Stimulated activated CD4-positive, alpha-beta T cell treated with anti-CD3 and anti-CD28 coated beads, TNF-alpha, amount 100 ng/mL, for 24 hours (primary cell): ENCODE measurements around the gene RAB3IL1.

Experiments
- DNase-seq, 3 experiments: peaks; one replicate each; pipeline ENCODE4 v3.0.0-alpha.2; 2020; ENCODE audit warnings: low read depth in 3 of 3

The RAB3IL1 gene

GRCh38 chr11:61905067-61905696 is 12.2 kb downstream of the RAB3IL1 start:
- DNase-seq: no peak

- no peak for DNase-seq
These were observed 12.8 kb downstream of the RAB3IL1 start for GRCh38 chr11:61904539-61905048.

- no peak for DNase-seq
These were observed 13.5 kb downstream of the RAB3IL1 start for GRCh38 chr11:61903845-61904244.

DNA sequence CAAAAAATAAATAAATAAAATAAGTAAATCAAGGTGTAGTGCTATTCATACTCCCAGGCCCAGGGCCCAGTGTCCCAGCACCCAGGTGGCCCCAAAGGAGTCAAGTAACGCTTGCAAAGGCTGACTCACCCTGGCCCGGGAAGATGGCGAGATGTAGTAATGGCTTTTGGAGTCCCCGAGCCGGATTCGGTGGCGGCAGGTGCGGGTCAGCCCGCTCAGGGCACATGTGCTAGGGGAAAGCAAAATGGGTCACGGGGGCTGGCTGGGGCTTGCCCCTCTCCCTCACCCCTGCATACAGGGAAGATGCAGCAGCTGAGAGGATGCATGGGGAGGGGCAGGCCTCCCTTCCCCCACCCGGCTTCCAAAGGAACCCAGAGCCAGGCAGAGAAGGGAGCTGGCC is 15.1 kb downstream of the RAB3IL1 start:
- no peak for DNase-seq

DNA sequence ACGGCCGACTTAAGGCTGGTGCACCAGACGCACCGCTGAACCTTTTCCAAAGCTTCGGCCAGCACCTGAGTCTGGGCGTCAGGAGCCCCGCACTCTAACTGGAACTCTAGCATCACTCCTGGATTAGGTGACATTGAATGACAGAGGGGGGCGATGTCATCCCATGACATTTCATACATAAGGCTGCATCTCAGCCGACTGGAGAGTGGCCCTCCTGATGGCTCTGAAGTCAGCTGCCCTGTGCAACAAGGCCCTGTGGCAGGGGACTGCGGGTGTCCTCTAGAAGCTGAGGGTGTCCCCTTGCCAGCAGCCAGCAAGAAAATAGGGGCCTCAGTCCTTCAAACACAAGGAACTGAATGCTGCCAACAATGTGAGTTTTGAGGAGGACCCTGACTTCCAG is 16.0 kb downstream of the RAB3IL1 start:
- DNase-seq: no peak

DNA sequence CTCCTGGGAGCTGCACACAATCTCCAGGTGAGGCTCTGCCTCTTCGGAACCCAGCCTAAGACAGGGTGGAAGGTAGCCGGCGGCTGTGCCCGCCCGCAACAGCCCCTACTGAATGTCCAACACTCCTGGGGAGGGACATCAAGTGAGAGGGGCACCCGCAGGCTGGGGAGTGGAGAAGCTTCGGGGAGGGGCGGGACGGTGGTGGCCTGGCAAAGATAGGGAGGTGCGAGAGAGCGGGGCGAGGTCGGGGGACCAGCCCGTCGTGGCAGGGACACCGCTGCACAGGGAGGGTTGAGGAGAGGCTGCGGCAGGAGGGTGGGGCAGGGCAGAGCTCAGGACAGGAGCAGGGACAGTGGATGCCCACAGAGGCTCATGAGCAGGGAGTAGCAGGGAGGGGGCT is 17.1 kb downstream of the RAB3IL1 start:
- no peak for DNase-seq

DNA sequence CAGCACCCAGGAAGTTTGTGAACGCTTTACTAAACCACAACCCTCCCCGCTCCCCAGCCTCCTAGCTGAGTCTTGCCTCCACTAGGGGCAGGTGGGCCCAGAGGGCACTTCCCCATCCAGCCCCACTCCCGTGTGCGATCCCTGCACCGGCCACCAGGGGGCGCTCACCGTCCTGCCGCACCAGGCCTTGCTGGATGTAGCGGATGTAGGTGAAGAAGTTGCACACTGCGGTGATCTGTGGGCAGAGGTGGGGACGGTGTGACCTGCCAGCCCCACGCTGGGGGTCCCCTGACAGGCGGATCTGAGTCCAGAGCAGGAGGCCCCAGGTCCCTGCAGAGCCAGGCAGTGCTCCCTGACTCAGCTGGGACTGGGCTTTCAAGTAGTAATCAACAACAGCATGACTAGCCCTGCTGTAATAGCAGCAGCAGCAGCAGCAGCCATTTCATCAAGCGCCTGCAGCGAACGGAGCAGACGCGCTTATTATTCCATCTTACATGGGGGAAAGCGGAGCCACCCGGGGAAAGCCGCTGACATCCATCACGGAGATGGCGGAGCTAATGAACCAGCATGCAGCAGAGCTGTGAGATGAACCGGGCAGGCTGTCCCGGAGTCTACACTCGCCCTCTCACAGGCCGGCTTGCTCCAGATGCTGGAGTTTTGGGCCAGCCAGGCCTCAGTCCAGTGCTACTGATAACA is 18.1 kb downstream of the RAB3IL1 start:
- peak; percentile 82 to 87 (median 83) for DNase-seq

GRCh38 chr11:61898247-61898582 is 19.2 kb downstream of the RAB3IL1 start:
- DNase-seq: no peak

DNA sequence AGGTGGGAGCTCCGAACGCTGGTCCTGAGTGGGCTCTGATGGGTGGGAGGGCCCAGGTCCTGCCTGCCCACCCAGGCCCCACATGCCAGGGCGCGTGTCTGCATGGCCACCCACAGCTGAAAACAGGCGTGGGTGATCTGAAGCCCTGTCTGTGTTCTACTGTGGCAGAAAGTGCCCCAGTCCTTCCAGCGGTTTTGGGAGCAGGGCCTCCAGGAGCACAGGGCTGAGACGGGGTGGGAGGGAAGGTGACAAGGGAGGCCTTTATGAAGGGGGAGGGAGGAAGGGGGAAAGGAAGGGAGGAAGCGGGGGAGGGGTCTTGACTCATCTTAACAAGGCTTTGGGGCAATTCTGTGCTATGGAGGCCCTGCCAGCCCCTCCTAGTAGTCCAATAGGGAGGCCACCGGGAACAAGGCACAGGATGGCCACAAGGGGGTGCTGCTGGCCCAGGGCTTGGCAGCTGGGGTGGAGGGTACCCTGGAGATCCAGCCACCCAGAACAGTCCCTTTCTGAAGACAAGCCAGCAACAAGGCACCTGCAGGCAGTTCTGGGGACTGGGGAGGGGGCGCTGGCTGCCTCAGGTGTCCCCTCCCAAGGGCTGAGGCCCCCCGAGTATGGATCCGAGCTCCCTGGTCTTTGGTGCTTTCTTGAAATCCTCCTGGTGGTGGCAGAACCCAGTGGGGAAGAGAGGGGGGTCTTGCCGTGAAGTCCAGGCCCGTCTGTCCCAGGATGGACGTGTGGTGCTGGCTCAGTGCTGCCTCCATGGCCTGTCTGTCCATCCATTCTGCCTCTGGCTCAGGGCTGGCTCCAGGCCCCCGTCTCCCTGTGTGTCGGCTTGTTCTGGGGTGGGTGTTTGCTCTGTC is 19.7 kb downstream of the RAB3IL1 start:
- DNase-seq: peak; percentile 60 to 75 (median 61)

DNA sequence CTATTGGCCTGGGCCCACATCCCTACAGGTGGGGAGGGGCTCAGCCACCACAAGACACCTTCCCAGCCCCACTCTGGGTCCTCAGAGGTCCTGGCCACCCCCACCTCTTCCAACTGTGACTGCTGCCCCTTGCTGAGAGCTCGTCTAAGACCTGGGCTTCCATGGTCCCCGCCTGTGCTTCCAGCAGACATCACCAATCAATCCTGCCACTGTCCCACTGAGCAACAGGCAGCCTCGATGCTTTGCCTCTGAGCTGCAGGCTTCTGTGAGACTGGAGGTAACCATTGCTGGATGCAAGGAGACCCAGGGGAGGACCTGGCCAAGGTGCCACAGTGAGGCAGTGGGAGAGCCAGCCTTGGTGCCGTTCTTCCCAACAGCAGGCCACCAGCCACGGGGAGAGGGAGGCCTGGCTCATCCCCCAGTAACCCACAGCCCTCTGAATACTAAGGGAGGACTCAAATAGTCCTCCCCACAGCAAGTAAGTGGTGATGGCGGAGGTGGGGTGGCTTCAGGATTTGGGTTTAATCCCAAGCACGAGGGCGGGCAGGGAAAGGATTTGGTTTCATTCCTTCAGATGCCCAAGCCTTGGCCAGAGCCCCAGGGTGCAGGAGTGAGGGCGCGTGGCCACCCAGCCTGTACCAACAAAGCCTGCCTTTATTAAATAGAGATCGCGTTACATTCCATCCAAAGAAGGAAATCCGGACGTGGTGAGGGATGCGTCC is 20.5 kb downstream of the RAB3IL1 start:
- no peak for DNase-seq

GRCh38 chr11:61895718-61896059 is 21.7 kb downstream of the RAB3IL1 start:
- DNase-seq: no peak

- no peak for DNase-seq
These were observed 22.2 kb downstream of the RAB3IL1 start for GRCh38 chr11:61895046-61895717.

DNA sequence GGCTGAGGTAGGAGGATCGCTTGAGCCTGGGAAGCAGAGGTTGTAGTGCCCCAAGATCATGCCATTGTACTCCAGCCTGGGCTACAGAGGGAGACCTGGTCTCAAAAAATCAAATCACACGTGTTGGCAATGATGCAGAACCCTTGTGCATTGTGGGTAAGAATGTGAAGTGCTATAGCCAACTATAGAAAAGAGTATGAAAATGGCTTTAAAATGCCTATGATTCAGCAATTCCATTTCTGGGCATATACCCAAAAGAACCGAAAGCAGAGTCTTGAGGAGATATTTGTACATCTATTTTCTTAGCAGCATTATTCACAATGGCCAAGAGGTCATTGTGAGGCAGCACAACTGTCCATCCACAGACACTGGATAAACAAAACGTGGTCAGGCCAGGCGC is 23.4 kb downstream of the RAB3IL1 start:
- no peak for DNase-seq

DNA sequence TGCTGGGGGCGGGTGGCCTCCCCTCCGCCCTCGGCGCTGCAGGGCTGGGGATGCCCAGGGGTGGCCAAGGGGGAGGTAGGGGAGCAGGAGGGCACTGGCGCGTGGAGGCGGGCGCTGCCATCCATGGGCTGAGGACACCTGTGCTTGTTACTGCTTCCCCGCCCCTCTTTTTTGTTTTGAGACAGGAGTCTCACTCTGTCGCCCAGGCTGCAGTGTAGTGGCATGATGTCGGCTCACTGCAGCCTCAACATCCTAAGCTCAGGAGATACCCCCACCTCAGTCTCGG is 25.3 kb downstream of the RAB3IL1 start:
- DNase-seq: no peak

DNA sequence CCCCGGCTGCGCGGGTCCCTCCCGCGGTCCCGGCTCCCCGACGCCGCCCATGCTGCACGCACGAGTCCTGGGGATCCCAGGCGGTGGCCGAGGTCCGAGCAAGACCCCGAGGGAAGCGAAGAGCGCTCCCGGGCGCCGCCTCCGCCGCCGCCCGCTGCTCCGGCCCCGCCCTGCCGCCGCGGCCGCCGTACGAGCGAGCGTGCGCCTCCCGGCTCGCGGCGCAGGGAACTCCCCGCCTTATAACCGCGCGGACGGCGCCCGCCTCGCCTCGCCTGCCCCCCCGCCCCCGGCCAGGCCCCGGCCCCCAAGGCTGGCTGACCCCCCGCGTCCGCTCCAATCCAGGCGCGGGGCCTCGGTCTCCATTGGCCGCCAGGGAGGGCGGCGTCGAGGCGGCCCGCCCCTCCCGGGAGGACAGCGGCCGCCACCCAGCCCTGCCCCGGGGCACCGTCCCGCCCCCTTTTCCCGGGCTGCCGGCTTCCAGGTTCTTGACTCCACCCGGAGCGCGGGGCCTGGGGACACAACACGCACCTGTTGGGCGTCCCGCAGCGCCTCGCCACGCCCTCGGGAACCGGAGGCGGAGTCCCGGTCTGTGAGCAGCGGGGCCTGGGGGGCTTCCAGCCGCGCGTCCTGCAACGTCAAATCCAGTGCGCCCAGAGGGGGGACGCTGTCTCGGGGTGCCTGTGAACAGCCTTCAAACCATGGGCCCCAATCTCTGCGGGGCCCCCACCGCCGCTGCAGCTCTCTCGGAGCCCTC is 25.9 kb downstream of the RAB3IL1 start, which contains the start of gene FADS3:
Gene FADS3, minus strand, starts transcription at position 215 of the 754 bp plus-strand sequence. Its CDS starts 164 bp downstream, at position 51.
- DNase-seq: peak; percentile 27 to 65 (median 27)

- peak in 1 of 3 experiments; percentile 25 for DNase-seq
These were observed 26.6 kb downstream of the RAB3IL1 start for GRCh38 chr11:61890529-61891330.

GRCh38 chr11:61889831-61890230 is 27.5 kb downstream of the RAB3IL1 start:
- no peak for DNase-seq

GRCh38 chr11:61888590-61888989 is 28.8 kb downstream of the RAB3IL1 start:
- no peak for DNase-seq

DNA sequence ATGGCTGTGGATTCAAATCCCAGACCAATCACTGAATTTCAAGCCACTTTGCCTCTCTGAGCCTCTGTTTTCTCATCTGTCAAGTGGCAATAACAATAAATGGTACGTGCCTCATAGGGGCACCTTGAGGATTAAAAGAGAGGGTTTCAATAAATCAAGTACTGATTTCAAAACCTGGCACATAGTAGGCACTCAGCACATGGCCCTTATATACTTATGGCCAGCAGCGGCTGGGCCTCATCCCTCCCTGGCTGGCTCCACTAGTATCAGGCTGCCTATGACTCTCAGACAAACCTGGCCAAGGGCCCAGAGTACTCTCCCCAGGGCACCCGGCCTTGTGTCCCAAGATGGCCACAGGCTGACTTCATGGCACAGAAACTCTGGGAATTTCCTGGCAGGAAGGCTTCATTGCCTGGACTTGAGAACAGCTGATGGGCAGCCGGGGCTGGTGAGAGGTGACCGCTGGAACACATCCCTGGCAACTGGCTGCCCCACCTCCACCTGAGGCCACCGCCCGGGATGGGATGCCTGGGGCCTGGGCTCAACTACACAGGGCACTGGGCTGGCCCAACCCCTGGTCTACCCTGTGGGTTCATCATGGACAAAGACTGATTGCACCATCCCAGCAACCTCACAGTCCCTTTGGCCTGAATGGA is 29.4 kb downstream of the RAB3IL1 start:
- DNase-seq: no peak
